RPMI8226 (cell line): ENCODE results near the gene OR10H1.
"Not testable (repeated sequence)": the region's sequence is repeated elsewhere in the genome, so short reads cannot be mapped to it uniquely, and the experiment has no call there.

Source experiments
- DNase-seq: peaks from one replicate; pipeline ENCODE4 v3.0.0-alpha.2; 2015

OR10H1 gene

DNA sequence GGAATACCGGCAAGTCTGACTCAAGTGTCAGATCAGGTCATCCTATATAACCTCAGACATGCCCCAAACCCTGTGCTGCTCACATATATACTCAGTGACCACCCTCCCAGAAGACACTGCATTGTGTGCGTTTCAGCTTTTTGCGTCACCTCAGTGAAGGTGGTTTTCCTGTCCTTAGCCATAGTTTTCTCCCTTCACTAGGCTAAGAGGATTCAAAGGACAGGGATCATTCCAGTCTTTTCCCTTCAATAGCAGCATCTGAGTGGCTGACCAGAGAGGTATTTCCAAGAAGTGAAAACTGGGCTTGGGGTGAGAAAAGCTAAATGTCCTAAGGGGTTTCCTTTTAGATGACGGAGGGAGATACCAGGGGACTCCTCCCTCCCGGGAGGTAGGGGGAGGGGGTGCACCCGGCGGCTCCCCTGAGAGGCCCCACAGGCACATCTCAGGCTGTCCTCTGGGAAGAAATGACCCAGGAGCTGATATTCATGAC, 12.7 kb upstream of the OR10H1 start:
- DNase-seq: no peak

DNA sequence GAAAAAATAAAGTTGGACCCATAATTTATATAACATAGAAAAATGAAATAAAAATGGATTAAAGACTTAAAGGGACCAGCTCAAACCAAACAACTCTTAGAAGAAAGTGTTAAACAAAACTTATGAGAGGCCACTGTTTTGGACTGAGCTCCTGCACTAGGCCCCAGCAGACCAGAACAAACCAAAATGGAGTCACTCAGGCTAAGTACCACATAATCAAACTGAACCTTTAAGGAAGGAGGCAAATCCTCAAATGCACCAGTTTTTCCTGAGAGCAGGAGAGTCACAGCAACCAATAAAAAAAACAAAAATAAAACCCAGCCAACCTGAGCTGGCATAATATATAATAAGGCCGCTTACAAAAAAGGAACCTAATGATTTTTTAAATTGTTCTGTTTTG, 10.3 kb upstream of the OR10H1 start:
- no peak for DNase-seq

DNA sequence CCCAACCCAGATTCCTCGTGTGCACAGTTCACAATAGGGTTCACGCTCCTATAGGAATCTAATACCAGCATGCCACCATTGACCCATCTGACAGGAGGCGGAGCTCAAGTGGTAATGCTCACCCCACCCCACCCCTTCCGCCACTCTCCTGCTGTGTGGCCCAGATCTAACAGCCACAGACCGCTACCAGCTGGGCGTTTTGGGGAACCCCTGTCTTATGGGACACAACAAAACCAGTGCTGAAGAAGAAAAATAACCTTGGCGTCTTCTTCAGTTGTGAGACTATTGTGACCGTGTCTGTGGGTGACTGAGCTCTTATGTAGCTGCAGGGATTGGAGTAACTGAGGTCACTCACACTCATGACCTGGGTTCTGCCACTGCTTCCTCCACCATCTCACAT, 5.2 kb upstream of the OR10H1 start:
- DNase-seq: no peak

DNA sequence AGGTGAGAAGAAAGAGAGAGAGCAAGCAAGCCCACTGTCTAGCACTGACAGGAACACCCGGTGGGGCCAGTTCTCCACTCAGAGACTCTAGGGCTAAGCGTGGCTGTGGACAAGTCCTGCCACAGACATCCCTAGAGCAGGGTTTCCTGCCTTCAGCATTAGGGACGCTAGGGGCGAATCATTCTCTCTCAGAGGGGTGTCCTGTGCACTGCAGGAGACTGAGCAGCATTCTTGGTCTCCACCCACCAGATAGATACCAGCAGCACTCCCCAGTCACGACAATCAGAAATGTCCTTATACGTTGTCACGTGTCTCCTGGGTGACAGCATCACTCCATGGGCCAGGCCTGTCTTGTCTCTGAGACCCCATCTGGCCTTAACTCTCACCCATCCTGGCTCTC, 1.5 kb downstream of the OR10H1 start:
- no peak for DNase-seq

DNA sequence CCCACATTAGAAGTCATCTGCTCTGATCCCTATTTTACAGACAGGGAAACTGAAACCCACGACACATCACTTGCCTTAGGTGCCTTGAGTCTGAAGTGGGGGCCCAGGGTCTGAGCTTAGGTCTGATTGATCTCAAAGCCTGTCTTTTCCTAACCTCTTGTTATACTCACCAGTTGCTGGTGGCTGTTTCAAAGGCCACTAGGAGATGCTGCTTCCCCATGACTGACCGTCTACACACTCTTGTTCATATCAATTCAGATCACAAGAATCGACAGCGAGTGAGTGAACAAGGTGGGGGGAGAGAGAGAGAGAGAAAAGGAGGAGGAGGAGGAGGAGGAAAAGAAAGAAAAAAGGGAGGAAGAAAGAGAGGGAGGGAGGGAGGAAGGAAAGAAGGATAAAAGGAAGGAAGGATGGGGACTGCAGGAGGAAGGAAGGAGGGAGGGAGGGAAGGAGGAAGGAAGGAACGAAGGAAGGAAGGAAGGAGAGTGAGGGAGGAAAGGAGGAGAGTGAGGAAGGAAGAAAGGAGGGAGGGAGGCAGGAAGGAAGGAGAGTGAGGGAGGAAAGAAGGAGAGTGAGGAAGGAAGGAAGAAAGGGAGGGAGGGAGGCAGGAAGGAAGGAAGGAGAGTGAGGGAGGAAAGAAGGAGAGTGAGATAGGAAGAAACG, 3.3 kb downstream of the OR10H1 start:
- DNase-seq: peak; percentile 44

DNA sequence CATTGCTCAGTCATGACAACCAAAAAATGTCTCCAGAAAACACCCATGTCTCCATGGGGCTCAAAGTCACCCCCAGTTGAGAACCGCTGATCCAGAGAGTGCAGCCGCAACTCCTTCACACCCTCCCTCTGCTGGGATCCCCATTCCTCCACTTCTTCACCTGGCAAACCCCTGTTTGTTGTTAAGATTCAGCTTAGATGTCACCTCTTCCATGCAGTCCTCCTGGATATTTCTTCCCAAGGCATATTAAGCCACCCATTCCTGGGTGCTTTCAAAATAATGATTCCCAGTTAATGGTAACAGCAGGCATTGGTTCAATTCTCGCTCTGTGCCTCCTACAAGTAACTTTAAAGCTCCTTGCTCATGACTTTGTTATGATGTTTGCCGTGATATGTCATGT, 4.0 kb downstream of the OR10H1 start:
- DNase-seq: no peak

DNA sequence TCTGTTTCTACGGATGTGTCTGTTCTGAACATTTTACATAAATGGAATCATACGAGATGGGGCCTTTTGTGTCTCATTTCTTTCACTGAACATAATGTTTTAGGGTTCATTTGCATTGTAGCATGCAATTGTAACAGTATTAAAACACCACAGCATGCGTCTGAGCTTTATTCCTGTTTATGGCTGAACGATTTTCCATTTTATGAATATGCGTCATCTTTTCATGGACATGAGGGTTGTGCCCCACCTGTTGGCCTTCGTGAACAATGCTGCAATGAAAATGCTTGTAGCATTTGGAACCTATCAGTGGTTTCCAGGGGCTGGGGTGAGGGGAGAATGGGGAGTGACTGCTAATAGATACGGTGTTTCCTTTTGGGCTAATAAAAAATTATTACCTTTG, 5.1 kb downstream of the OR10H1 start:
- peak; percentile 63 for DNase-seq

DNA sequence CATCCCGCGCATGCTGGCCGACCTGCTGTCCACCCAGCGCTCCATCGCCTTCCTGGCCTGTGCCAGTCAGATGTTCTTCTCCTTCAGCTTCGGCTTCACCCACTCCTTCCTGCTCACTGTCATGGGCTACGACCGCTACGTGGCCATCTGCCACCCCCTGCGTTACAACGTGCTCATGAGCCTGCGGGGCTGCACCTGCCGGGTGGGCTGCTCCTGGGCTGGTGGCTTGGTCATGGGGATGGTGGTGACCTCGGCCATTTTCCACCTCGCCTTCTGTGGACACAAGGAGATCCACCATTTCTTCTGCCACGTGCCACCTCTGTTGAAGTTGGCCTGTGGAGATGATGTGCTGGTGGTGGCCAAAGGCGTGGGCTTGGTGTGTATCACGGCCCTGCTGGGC, 21.2 kb downstream of the OR10H1 start:
- not testable (repeated sequence) for DNase-seq

DNA sequence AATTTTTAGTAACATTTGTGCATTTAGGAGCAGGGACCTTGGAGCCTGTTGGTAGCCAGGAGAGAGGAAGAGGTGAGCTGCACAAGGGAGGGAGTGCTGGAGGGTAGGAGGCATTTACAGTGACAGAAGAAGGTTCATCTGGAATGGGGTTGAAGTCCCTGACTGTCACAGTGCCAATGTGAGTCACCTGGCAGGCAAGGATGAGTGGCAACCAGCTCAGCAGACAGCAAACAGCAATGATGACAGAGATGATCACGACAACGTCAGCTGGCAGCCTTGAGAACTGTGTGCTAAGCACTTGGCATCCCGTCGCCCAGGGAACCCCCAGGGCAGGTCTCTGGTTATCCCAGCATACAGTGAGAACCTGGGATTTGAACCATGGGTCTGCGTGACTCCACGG, 25.4 kb downstream of the OR10H1 start:
- DNase-seq: no peak

DNA sequence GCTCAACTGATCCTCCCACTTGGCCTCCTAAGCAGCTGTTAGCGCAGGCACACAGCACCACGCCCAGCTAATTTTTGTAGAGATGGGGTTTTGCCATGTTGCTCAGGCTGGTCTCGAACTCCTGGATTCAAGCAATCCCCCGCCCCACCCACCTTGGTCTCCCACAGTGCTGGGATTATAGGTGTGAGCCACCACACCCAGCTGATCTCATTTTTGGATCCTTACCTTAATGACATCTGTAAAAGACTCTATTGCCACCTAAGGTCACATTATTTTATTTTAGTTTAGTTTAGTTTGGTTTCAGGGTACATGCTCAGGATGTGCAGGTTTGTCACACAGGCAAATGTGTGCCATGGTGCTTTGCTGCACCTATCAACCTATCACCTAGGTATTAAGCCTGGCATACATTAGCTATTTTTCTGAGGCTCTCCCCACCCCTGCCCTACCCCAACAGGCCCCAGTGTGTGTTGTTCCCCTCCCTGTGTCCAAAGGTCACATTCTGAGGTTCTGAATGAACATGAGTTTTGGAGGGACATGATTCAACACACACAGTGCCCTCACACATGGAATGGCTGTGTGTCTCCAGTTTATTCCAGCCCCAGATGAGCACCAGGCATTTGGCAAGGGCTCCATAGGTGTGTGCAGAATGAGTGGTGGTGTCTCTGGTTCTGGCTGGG, 26.7 kb downstream of the OR10H1 start:
- DNase-seq: no peak

DNA sequence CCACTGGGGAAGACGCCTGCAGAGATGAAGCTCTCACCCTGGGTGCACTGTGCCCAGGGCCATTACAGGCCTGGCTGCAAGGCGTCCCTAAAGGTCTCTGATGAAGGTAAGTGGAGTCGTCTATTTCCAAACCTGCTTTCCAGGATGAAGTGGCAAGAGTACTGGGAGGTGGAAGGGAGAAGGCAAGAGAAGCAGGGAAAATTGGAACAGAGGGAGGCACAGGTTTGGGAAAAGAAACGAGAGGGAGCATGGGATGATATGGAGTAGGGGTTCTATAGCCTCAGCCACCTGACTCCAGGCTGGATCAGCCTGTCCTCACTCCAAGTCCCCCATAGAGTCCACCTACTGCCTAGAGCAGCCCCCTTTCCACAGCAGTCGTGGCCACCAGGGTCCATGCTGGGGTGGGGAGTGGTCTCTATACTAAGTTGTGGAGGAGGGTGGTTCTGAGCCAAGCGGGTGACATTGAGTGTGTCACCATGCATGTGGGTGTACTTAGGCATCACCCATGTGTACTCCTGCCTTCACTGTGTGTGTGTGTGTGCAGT, 27.8 kb downstream of the OR10H1 start, which contains the start of gene OR10H5:
OR10H5 (plus strand) TSS at position 51 of the 545 bp plus-strand sequence. CDS start 6,388 bp downstream, outside the sequence.
- no peak for DNase-seq

DNA sequence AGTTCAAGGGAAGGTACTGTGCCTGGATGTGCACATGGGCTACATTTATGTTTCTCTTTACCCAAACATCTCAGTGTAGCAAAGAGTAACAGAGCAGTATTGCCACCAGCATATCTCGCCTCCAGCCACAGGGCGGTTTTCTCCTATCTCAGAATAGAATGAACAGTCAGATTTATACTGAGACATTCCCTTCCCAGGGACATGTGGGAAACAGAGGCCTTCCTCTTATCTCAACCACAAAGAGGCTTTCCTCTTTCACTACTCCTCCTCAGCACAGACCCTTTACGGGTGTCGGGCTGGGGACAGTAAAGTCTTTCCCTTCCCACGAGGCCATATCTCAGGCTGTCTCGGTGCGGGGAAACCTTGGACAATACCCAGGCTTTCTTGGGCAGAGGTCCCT, 32.6 kb downstream of the OR10H1 start:
- DNase-seq: not testable (repeated sequence)

DNA sequence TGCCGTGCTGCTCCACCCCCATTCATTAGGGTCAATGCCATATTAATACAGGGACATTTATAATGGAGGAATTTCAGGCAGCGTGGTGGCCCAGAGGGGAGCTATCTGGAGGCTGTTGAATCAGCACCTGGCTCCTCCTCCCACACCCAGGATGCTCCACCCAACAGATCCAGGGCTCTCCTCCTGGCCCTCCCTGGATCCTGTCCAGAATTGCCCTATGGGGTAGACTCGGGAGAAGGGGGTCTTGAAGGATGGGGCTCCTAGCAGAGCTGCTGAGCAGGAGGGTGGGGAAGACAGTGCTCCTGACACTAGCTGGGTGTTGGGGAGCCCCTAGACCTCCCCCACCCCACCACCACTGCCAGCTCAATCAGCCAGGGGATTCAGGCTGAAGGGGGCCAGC, 33.3 kb downstream of the OR10H1 start:
- no peak for DNase-seq

DNA sequence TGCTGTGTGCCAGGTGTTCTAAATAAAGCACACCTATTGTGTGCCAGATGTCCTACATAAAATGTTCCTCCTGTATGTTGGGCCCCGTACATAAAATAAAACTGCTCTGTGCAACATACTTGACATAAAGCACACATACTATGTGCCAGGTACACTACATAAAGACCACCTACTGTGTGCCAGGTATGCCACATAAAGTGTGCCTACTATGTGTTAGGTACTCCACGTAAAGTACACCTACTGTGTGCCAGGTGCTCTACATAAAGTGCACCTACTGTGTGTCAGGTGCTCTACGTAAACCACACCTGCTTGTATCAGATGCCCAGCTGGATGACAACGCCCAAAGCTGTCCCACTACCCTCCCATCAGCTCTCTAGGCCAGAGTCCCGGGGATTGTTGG, 33.8 kb downstream of the OR10H1 start:
- no peak for DNase-seq

DNA sequence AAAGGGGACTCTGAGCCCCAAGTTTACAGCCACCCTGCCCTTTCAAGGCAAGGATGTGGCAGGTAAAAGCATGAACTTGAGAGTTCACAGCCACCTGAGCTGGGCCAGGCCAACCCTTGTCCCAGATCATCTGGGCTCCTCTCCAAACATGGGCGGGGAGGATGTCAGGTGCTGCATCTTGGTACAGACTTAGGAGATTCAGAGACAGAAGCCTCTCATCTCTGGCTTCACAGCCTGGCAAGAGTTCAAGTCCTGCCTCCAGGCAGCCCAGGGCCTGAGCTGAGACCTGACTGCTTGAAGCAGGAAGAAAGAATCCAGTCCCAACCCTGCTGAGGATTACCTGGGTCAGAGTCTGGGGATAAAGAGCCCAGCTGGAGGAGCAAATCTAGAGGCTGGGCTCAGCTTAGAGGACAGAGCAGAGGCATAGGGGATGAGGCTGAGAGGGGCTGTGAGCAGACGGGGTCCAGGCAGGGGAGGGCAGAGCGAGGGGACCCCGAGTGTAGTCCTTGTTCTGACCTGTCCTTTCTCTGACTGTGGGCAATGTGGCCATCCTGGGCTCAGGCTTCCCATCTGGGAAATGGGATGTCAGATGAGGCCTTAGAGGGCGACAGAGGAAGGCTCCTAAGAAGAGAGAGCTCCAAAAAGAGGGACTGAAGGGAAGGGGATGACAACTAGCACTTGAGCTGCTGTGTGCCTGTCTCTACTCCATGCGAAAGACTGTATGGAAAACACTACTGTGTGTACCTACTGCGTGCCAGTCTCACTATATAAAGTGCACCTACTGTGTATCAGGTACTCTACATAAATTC, 34.6 kb downstream of the OR10H1 start:
- peak; percentile 68 for DNase-seq

DNA sequence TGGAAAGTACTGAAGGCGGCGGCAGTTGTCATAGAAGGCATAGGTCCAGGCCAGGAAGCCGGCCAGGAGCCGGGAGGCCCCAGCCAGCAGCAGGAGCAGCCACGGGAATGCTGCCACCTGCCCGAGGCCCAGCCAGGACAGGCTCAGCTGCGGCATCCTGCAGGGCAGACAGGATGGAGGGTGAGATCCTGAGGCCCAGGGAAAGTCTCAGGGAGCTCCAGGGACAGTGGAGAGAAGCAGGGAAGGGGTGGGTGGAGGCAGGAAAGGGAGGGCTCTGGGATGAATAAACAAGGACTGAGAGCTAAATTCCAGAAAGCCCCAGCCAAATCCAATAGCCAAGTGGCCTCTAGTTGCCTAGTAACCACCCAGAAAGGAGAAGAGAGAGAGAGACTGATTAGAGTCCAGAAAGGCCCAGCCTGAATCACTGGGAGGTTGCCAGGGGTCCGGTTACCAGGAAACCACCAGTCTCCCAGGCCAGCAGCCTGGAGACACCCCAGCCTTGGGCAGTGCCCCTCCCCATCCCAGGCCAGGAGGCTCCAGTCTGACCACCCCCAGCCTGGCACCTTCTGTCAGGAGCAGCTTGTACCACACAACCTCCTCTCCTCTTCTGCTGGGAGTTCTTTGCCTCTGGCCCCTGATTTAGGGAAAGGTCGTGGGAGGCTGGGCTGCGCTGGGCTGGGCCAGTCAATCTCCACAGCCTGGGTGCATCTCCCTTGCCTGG, 35.5 kb downstream of the OR10H1 start:
- DNase-seq: no peak

DNA sequence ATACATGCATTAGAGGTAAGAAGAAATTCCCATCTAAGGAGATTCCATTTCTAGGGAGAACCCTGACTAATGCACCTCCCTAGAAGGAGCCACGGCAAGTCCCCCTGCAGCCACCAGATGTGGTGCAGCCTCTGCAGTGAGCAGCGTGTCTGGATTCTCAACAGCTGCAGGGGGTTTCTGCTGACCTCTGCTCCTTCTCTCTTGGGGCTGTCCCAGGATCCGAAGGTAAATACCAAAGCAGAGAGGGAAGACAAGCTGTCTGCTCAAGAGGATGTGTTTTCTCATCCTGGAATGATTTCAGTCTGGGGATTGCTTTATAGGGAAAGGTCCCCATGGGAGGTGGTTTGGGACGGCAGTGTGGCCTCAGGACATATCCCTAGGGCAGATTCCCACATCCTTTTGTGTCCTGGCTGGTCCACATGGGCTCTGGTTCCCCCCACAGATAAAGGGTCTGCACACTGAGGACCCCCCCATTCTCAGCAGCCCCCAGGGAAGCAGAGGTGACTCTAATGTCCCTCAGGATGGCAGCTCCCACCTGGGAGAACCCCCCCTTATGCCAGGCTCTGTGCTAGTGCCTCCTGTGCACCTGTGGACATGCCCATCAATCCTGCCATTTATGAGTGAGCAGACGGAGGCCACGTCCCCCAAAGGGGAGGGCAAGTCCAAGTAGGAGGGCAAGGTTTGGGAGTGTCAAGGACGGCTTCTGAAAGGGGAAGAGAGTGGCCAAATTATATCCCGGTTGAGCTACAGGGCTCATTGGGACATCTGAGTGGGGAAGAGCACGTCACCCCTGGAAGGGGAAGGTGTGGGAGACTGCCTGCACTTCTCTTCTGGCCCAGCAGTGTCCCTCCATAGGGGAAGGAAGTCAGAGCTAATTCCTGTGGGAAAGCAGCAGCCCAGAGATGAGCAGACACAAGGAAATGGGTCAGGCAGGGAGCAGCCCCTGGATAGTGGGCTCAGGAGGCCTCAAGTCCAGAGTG, 38.2 kb downstream of the OR10H1 start:
- DNase-seq: no peak

DNA sequence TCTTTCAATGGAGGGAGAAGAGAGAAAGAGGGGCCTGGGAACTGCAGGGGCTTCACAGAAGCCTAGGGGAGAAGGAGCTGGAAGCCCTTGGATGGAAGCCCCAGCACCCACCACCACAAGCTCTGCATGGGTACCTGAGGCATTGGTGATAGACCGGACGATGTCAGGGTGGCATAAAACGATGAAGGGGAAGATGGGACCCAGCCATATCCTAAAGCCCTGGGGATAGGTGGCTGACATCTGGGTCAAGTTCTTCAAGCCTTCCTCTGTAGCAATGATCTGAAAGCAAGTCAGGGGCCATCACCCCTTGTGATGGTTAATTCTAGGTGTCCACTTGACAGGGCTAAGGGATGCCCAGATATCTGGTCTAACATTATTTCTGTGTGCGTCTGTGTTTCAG, 39.2 kb downstream of the OR10H1 start:
- DNase-seq: no peak

DNA sequence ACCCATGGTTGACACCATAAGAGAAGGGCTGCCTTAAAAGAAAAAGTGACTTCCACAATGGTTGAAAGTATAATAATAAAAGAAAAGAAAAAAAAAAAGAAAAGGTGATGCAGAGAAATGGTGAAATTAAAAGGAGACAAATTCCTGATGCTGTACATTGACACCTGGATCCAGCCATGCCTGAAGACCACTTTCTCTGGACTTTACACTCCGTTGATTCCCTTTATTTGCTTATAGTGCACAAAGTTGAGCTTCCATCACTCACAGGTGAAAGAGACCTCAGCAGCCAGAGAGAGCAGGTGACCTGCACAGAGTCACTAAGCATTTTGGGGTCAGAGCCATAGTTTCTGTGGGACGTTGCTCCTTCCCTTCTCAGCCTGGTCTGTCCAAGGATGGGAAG, 40.2 kb downstream of the OR10H1 start:
- no peak for DNase-seq

DNA sequence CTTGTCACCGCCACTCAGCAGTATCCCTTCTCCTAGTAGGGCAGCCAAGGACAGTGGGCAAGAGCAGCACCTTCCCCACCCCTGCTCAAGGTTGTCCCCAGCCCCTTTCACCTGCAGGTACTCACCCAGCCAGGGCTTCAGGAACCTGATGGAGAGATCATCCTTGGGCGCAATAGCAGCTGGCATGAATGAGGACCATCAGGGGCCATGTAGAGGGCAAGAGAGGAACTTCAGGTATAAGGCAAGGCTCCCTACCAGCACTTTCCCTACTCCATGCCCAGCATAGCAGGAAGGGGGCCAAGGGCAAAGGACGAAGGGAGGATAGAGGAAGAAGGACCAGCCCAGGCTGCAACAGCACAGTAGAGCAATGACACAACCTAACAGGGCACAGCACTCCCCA, 41.3 kb downstream of the OR10H1 start:
- not testable (repeated sequence) for DNase-seq

DNA sequence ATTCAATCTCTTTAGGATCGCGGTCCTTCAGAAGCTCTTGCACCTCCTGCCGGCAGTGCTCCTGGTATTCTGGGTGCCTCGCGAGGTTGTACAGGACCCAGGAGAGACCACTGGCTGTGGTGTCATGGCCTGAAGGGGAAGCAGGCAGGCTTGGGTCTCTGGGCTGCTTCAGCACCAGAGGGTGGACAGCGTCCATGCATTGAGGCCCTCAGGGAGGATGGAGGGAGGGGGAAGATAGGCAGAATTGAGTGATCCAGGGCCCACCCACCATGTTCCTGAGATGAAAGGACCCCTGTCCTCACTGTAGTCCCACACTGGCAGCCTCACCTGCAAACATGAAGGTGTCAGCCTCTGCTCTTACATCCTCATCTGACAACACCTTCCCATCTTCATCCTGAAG, 45.9 kb downstream of the OR10H1 start:
- DNase-seq: peak; percentile 38
